Prostate gland (tissue), 2 donors: ENCODE results near the gene TMEM232. TPM values are rescaled to one million over a fixed set of nuclear protein-coding genes. Genes with fewer than 3 reads are reported as not detected.

ENCODE experiments used
- DNase-seq: peaks from one replicate; pipeline ENCODE4 v3.0.0-alpha.2; 2019; ENCODE audit warnings: low spot score
- H3K27ac ChIP-seq, 2 donors: fragments of 200-600 bp; sonication (generic); 2 replicates each; pipeline ENCODE4 v1.5.1; 2017 to 2019
- H3K27me3 ChIP-seq: fragments of 200-600 bp; sonication (generic); replicated peaks from 2 replicates; pipeline ENCODE4 v1.5.1; 2019; ENCODE audit not compliant: insufficient read depth
- H3K36me3 ChIP-seq, 2 donors: fragments of 200-600 bp; sonication (generic); 1 replicate in 1 of 2; 2 replicates in 1 of 2; pipeline versions ENCODE4 v1.5.1 to v1.8.1; 2017 to 2019
- H3K4me1 ChIP-seq: fragments of 200-600 bp; sonication (generic); replicated peaks from 2 replicates; pipeline ENCODE4 v1.5.1; 2019
- H3K4me3 ChIP-seq, 2 donors: fragments of 200-600 bp; sonication (generic); 2 replicates each; pipeline ENCODE4 v1.5.1; 2017 to 2019
- H3K9me3 ChIP-seq: fragments of 200-600 bp; sonication (generic); 2 replicates; pipeline ENCODE4 v1.5.1; 2017
- POLR2A ChIP-seq: fragments of 450-650 bp; IDR thresholded peaks from one replicate; pipeline ENCODE4 v1.6.1; 2016; ENCODE audit warnings: antibody characterized with exemption, mild to moderate bottlenecking
- POLR2AphosphoS5 ChIP-seq: sonication (generic); formaldehyde crosslinking; IDR thresholded peaks from one replicate; pipeline ENCODE4 v1.6.1; 2017; ENCODE audit warnings: antibody characterized with exemption
- WGBS: methylation state at CpG from one replicate; pipeline ENCODE4 v1.1.5; 2018; 5-methylcytosine and 5-hydroxymethylcytosine counted together
- intact Hi-C: fragments of 100-400 bp; cut with DNase I; formaldehyde crosslinking; loops from one replicate; pipeline ENCODE4 v1.14.2; 2022
- total RNA-seq, 2 donors: library from RNA; depleted of rRNA; stranded (reverse); fragments of >200 nt; gene quantifications; one replicate each; pipeline ENCODE4 v1.1.0, GENCODE V29; 2016
- TF ChIP-seq, protein P1 (sequence below), 4 experiments: fragments of 200-600 bp in 2 of 4; fragments of 450-650 bp in 2 of 4; sonication (generic) in 2 of 4; IDR thresholded peaks; 1 replicate in 3 of 4; 2 replicates in 1 of 4; pipeline ENCODE4 v1.5.1; 2016 to 2019; ENCODE audit warnings: antibody characterized with exemption in 4 of 4, mild to moderate bottlenecking in 2 of 4, moderate library complexity in 2 of 4

TMEM232 gene
- total RNA-seq, 2 donors from 2014 or later = 5.1 to 11.3 TPM

DNA sequence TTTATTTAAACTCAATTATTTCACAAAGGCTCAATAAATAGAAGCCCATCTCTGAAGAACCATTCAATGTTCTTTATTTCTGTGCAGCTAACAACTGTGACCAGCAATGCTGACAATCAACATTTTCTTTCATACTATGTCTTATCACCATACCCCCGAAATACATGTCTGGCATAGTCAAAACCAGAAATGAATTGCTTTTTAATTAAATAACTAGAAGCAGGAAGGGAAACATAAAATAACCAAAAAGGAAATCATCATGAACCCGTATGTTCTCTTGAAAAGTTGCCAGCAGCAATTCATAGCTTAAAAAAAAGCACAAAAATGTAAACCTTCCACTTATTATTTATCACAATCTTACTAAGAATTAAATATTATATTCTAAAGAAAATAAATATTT is 212.4 kb downstream of the TMEM232 start:
- intact Hi-C loops = no loop called here
- 53% methylated on average over 2 of the region's 2 CpGs for WGBS
- no peaks in the 10 kb centered on the region for H3K36me3 ChIP-seq

DNA sequence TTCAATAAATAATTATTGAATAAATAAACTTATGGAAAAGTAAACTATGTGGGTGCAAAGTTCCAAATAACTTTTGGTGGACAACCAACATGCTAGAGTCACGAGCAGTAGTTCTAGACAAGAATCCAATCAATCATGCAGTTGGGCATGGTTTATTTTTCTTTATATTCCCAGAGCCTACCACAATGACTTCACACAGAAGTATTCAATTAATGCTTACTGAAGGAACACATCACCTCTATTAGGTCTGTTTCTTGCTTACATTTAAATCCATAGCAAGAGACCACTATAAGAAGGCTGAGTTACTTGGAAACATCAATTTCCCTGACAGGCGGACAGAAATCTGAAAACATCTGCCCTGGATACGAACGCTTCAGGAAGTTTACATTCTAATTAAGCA is 214.2 kb downstream of the TMEM232 start:
- 72% methylated on average over 4 of the region's 4 CpGs for WGBS
- Histone ChIP-seq H3K9me3 (no peaks in the 10 kb centered on the region), H3K36me3 (no peaks in the 10 kb centered on the region), H3K4me3 (no peak overlapping the region), H3K27me3 (no peaks in the 10 kb centered on the region), H3K4me1 (no peaks in the 10 kb centered on the region), H3K27ac (no peak overlapping the region)
- no peak for DNase-seq
- intact Hi-C loops = no loop called here
- TF ChIP-seq POLR2A (no peak), POLR2AphosphoS5 (no peak)
- TF ChIP-seq, protein P1, sequence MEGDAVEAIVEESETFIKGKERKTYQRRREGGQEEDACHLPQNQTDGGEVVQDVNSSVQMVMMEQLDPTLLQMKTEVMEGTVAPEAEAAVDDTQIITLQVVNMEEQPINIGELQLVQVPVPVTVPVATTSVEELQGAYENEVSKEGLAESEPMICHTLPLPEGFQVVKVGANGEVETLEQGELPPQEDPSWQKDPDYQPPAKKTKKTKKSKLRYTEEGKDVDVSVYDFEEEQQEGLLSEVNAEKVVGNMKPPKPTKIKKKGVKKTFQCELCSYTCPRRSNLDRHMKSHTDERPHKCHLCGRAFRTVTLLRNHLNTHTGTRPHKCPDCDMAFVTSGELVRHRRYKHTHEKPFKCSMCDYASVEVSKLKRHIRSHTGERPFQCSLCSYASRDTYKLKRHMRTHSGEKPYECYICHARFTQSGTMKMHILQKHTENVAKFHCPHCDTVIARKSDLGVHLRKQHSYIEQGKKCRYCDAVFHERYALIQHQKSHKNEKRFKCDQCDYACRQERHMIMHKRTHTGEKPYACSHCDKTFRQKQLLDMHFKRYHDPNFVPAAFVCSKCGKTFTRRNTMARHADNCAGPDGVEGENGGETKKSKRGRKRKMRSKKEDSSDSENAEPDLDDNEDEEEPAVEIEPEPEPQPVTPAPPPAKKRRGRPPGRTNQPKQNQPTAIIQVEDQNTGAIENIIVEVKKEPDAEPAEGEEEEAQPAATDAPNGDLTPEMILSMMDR (IDR thresholded peaks at IDR 0.05) = no peak

More for the DNA sequence above, 212.4 kb downstream of the TMEM232 start:
- TF ChIP-seq POLR2AphosphoS5 = no peak
- TF ChIP-seq, protein P1 (IDR thresholded peaks at IDR 0.05) = no peak
- no peak for TF ChIP-seq POLR2A
- H3K27me3 ChIP-seq = no peaks in the 10 kb centered on the region
- no peak overlapping the region for H3K4me3 ChIP-seq
- no peaks in the 10 kb centered on the region for H3K9me3 ChIP-seq
- no peak overlapping the region for H3K27ac ChIP-seq
- H3K4me1 ChIP-seq = no peaks in the 10 kb centered on the region
- DNase-seq = no peak

DNA sequence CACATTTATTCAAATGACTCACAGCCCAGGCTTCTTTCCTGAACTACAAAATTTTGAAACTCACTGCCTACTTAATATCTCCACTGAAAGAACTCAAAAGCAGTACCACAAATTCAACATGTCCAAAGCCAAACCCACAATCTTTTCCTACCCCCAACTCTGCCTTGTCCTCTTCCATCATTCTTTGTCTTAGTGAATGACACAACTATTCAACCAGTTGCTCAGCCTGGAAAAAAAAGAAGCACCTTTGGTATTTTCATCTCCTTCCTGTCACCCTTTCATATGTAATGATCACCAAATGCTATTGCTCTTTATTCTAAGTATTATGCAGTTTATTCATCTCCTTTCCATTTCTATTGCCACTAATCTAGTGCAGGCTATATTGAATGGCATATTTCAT is 216.3 kb downstream of the TMEM232 start:
- Histone ChIP-seq H3K27me3 (no peaks in the 10 kb centered on the region), H3K27ac (no peak overlapping the region), H3K9me3 (no peaks in the 10 kb centered on the region), H3K4me1 (no peaks in the 10 kb centered on the region), H3K36me3 (no peaks in the 10 kb centered on the region), H3K4me3 (no peak overlapping the region)
- no peak for DNase-seq
- intact Hi-C loops = no loop called here
- TF ChIP-seq, protein P1 (IDR thresholded peaks at IDR 0.05) = no peak
- TF ChIP-seq POLR2AphosphoS5 = no peak

DNA sequence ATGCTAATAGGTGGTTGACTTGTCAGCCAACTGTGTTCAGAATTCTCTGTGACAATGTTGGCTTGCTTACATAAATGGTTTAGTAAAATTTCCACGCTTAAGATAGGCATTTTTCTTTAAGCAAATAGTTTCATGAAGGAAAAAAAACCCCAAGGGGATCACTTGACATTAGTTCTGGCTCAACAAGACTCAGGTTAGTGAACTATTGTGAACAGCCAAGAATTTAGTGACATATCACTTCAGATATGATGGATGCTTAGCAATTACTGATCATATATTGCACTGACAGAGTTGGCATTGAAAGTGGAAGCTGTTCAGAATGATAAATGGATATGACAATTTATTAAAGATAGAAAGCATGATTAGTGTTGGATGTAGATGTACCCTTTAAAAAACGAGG is 218.5 kb downstream of the TMEM232 start:
- H3K9me3 ChIP-seq = no peaks in the 10 kb centered on the region
- 62% methylated on average over 2 of the region's 2 CpGs for WGBS
- H3K27ac ChIP-seq = no peak overlapping the region
- H3K27me3 ChIP-seq = no peaks in the 10 kb centered on the region
- no peak overlapping the region for H3K4me3 ChIP-seq
- intact Hi-C loops = no loop called here
- H3K36me3 ChIP-seq = no peaks in the 10 kb centered on the region
- no peak for DNase-seq
- TF ChIP-seq, protein P1 (IDR thresholded peaks at IDR 0.05) = no peak
- no peak for TF ChIP-seq POLR2AphosphoS5
- no peak for TF ChIP-seq POLR2A
- H3K4me1 ChIP-seq = no peaks in the 10 kb centered on the region

DNA sequence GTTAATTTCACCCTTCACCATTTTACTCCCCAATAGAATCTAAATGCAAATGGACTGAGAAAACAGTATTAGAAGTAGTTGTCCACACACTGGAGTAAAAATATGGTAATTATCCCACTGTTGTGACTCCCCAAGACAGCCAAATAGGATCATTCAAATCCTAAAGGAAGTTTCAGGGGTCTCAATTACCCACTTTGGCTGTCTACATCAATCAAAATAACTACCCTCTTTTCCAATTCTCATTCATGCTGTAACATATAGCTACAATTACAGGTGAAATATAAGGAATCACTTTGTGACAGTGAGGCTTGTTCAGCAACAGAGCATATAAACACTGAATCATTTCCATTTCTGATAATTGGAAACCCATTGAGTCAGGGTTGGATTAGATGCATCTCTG is 220.1 kb downstream of the TMEM232 start:
- DNase-seq = no peak
- Histone ChIP-seq H3K36me3 (no peaks in the 10 kb centered on the region), H3K9me3 (no peaks in the 10 kb centered on the region), H3K4me1 (no peaks in the 10 kb centered on the region), H3K27me3 (no peaks in the 10 kb centered on the region), H3K4me3 (no peak overlapping the region), H3K27ac (no peak overlapping the region)
- TF ChIP-seq POLR2A (no peak), POLR2AphosphoS5 (no peak)
- TF ChIP-seq, protein P1 (IDR thresholded peaks at IDR 0.05) = no peak
- intact Hi-C loops = no loop called here
